Suprapubic skin (tissue), 4 donors: Measurements from ENCODE around the gene KCNJ16.

ENCODE experiments used
- CTCF ChIP-seq, 2 donors: fragments of 200-600 bp in 1 of 2; fragments of 450-650 bp in 1 of 2; sonication (generic) in 1 of 2; IDR thresholded peaks; one replicate each; pipeline ENCODE4 v1.5.1; 2016 to 2019; ENCODE audit warnings: antibody characterized with exemption in 2 of 2, mild to moderate bottlenecking in 1 of 2, moderate library complexity in 1 of 2
- POLR2A ChIP-seq, 2 donors: fragments of 450-650 bp; IDR thresholded peaks; one replicate each; pipeline ENCODE4 v1.6.1; 2017; ENCODE audit warnings: antibody characterized with exemption in 2 of 2, mild to moderate bottlenecking in 2 of 2, moderate library complexity in 2 of 2
- POLR2AphosphoS5 ChIP-seq, 3 donors: sonication (generic); formaldehyde crosslinking; IDR thresholded peaks; one replicate each; pipeline ENCODE4 v1.6.1; 2017; ENCODE audit warnings: antibody characterized with exemption in 3 of 3

- TF ChIP-seq CTCF (IDR thresholded peaks at IDR 0.05), result no peak
- no peak for TF ChIP-seq POLR2AphosphoS5 (IDR thresholded peaks at IDR 0.05)
- no peak for TF ChIP-seq POLR2A (IDR thresholded peaks at IDR 0.05)
Observed at GRCh38 chr17:70099294-70099693, 24.3 kb downstream of the KCNJ16 start.
